Measurements from ENCODE around the gene EXD2. TPM values are rescaled to one million over a fixed set of nuclear protein-coding genes. Genes with fewer than 3 reads are reported as not detected.

EXD2 gene
- total and polyA plus RNA-seq, 10 donors, result 3.7 to 18.5 (median 12.5) TPM

DNA sequence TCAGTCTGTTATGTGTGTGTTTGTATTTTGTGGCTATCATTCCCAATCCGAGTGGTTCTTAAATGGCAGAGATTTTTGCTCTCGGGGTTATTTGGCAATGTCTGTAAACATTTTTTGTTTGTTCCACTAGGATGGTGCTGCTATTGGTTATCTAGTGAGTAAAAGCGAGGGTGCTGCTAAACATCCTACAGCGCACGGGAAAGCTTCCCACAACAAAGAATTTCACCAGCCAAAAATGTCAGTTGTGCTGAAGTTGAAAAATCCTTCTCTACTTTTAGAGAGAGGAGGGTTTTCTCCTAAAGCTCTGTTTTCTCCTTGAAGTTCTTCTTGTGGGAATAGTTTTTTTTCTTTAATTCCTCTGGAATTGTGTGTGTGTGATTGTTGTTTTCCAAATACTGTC, 2.4 kb downstream of the EXD2 start:
- no peaks in the 10 kb centered on the region for H3K9me3 ChIP-seq
- no peak overlapping the region for H3K27ac ChIP-seq
- 85 to 93% (median 92%) methylated on average over 5 of the region's 5 CpGs for WGBS, 5 donors
- H3K27me3 ChIP-seq (replicated peaks in 1 of 7), result no peaks in the 10 kb centered on the region
- intact Hi-C loops (cut with DNase I; ENCODE audit: low total_unique reads), result no loop called here
- H3K36me3 ChIP-seq, result no peaks in the 10 kb centered on the region
- H3K4me3 ChIP-seq, result no peak overlapping the region
- no peak for DNase-seq
- peaks cover 3 to 21% (median 12%) of the 10 kb centered on the region in 6 donors for H3K4me1 ChIP-seq
- TF ChIP-seq POLR2AphosphoS5 (IDR thresholded peaks at IDR 0.05), result no peak
- TF ChIP-seq POLR2A (IDR thresholded peaks at IDR 0.05), result no peak
- TF ChIP-seq, protein P1, sequence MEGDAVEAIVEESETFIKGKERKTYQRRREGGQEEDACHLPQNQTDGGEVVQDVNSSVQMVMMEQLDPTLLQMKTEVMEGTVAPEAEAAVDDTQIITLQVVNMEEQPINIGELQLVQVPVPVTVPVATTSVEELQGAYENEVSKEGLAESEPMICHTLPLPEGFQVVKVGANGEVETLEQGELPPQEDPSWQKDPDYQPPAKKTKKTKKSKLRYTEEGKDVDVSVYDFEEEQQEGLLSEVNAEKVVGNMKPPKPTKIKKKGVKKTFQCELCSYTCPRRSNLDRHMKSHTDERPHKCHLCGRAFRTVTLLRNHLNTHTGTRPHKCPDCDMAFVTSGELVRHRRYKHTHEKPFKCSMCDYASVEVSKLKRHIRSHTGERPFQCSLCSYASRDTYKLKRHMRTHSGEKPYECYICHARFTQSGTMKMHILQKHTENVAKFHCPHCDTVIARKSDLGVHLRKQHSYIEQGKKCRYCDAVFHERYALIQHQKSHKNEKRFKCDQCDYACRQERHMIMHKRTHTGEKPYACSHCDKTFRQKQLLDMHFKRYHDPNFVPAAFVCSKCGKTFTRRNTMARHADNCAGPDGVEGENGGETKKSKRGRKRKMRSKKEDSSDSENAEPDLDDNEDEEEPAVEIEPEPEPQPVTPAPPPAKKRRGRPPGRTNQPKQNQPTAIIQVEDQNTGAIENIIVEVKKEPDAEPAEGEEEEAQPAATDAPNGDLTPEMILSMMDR (IDR thresholded peaks at IDR 0.05 in 8 of 11, conservative IDR thresholded peaks at IDR 0.05 in 3 of 11), result no peak

DNA sequence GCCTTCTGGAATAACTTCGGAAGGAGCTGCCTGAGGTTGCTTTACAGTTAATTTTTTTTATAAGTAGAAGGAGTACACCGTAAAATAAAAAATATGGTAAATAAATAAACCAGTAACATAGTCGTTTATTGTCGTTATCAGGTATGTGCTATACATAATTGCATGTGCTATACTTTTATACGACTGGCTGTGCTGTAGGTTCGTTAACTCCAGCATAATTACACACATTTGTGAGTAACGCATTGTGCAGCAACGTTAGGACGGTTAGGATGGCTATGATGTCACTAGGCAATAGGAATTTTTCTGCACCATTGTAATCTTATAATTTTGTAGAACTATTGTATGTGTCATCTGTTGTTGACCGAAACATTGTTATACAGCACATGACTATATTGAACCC, 8.5 kb downstream of the EXD2 start:
- no peak overlapping the region for H3K27ac ChIP-seq
- no peaks in the 10 kb centered on the region for H3K9me3 ChIP-seq
- WGBS, 5 donors, result 92 to 95% (median 93%) methylated on average over 10 of the region's 10 CpGs
- H3K36me3 ChIP-seq, result no peaks in the 10 kb centered on the region
- intact Hi-C loops (cut with DNase I; ENCODE audit: low total_unique reads), result no loop called here
- no peaks in the 10 kb centered on the region for H3K27me3 ChIP-seq (replicated peaks in 1 of 7)
- DNase-seq, result no peak
- no peaks in the 10 kb centered on the region for H3K4me1 ChIP-seq
- TF ChIP-seq, protein P1 (IDR thresholded peaks at IDR 0.05 in 8 of 11, conservative IDR thresholded peaks at IDR 0.05 in 3 of 11), result no peak
- TF ChIP-seq POLR2AphosphoS5 (IDR thresholded peaks at IDR 0.05) (no peak), POLR2A (IDR thresholded peaks at IDR 0.05) (no peak)
- H3K4me3 ChIP-seq, result no peak overlapping the region

DNA sequence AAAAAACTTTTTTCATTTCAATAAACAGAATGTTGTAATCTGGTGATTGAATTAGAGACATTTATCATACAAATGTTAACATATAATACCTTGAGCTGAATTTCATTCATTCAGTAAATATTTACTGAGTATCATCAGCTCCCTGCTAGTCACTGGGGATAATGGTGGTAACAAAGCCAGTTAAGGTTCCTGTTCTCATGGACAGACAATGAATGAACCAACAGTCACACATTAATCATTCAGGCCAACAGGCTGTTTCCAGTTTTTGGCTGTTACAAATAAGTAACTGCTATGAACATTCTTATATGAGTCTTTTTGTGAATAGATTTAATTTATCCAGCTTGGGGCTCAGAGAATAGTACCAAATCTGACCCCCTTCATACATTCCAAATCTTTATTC, 13.5 kb downstream of the EXD2 start:
- Histone ChIP-seq H3K9me3 (no peaks in the 10 kb centered on the region), H3K4me1 (peaks cover 0 to 3% (median 0%) of the 10 kb centered on the region in 6 donors), H3K36me3 (peaks cover 0 to 11% (median 0%) of the 10 kb centered on the region in 6 donors), H3K27me3 (replicated peaks in 1 of 7) (no peaks in the 10 kb centered on the region), H3K27ac (no peak overlapping the region), H3K4me3 (no peak overlapping the region)
- no peak for DNase-seq
- intact Hi-C loops (cut with DNase I; ENCODE audit: low total_unique reads), result no loop called here
- TF ChIP-seq POLR2A (IDR thresholded peaks at IDR 0.05), result no peak
- TF ChIP-seq, protein P1 (IDR thresholded peaks at IDR 0.05 in 8 of 11, conservative IDR thresholded peaks at IDR 0.05 in 3 of 11), result no peak
- no peak for TF ChIP-seq POLR2AphosphoS5 (IDR thresholded peaks at IDR 0.05)

DNA sequence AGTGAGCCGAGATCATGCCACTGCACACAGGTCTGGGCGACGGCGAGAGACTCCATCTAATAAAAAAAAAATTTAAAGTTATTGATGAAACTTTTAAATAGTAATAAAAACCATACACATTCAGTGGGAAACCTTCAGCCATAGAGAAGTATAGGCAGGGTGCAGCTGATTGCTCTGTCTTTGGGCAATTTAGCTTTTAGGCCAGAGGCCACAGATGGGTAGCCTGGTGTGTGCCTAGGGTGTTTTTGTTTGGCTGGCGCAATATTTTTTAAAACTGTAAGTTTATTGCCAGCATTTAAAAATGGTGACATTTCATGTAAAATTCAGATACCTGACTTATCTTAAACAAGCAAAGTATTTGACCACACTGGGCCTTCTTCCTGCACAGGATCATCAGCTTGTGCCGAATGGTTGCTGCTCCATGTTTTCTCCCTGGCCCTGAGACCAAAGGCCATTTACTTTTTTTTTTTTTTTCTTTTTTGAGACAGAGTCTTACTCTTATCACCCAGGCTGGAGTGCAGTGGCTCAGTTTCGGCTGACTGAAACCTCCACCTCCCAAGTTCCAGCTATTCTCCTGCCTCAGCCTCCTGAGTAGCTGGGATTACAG, 16.2 kb downstream of the EXD2 start:
- WGBS, 5 donors, result 92 to 99% (median 97%) methylated on average over 7 of the region's 7 CpGs
- intact Hi-C loops (cut with DNase I; ENCODE audit: low total_unique reads), result no loop called here
- Histone ChIP-seq H3K27me3 (replicated peaks in 1 of 7) (no peaks in the 10 kb centered on the region), H3K9me3 (no peaks in the 10 kb centered on the region), H3K36me3 (peaks cover 0 to 37% (median 0%) of the 10 kb centered on the region in 6 donors), H3K4me1 (peaks cover 0 to 3% (median 0%) of the 10 kb centered on the region in 6 donors), H3K27ac (no peak overlapping the region), H3K4me3 (no peak overlapping the region)
- TF ChIP-seq POLR2A (IDR thresholded peaks at IDR 0.05) (no peak), POLR2AphosphoS5 (IDR thresholded peaks at IDR 0.05) (no peak)
- TF ChIP-seq, protein P1 (IDR thresholded peaks at IDR 0.05 in 8 of 11, conservative IDR thresholded peaks at IDR 0.05 in 3 of 11), result no peak
- no peak for DNase-seq
